IMR-90 (cell line): ENCODE results near the gene ZNF385C. TPM values are rescaled to one million over a fixed set of nuclear protein-coding genes. Genes with fewer than 3 reads are reported as not detected.

Source experiments
- ATAC-seq: fragments of 200-7000 bp; cut with Tn5 transposase; 2 replicates; pipeline ENCODE4 v1.9.1; 2020; ENCODE audit warnings: low read depth, mild to moderate bottlenecking, moderate library complexity
- BruUV-seq: library from RNA; stranded (reverse); fragments of 400-500 nt; replicated peaks from 2 replicates; lab custom pipeline; 2021; lab: Mats Ljungman, UMichigan
- CTCF ChIA-PET: fragments of 300-600 bp; formaldehyde crosslinking; extraction: SDS; loops from one replicate; lab custom pipeline; 2021; ENCODE audit warnings: antibody characterized with exemption; lab: Yijun Ruan, JAX
- POLR2A ChIA-PET: fragments of 300-600 bp; sonication (Branson Sonifier 250); formaldehyde crosslinking; loops from one replicate; lab custom pipeline; 2022; ENCODE audit warnings: antibody characterized with exemption; ENCODE audit not compliant: unreplicated experiment; lab: Charles Lee
- DNase-seq: peaks from one replicate; pipeline ENCODE4 v3.0.0; 2013
- H2AFZ ChIP-seq: replicated peaks from 2 replicates; pipeline ENCODE3; 2013; ENCODE audit warnings: low read length, mild to moderate bottlenecking; ENCODE audit not compliant: poor library complexity
- H2AK5ac ChIP-seq: 2 replicates; pipeline ENCODE4 v1.6.1; 2013; ENCODE audit warnings: low read depth, low read length, inconsistent platforms
- H2AK9ac ChIP-seq: replicated peaks from 2 replicates; pipeline ENCODE3; 2013; ENCODE audit warnings: mild to moderate bottlenecking, low read depth, low read length, moderate library complexity; ENCODE audit not compliant: poor library complexity
- H2BK120ac ChIP-seq: 2 replicates; pipeline ENCODE4 v1.6.1; 2013; ENCODE audit warnings: low read depth, low read length, inconsistent platforms
- H2BK15ac ChIP-seq: 3 replicates; pipeline ENCODE4 v1.6.1; 2013; ENCODE audit warnings: low read depth, low read length, inconsistent platforms
- H2BK20ac ChIP-seq: 2 replicates; pipeline ENCODE4 v1.6.1; 2013; ENCODE audit warnings: low read depth, mild to moderate bottlenecking, inconsistent platforms, low read length, moderate library complexity
- H2BK5ac ChIP-seq: 2 replicates; pipeline ENCODE4 v1.6.1; 2013; ENCODE audit warnings: mild to moderate bottlenecking, low read depth, low read length, inconsistent platforms; ENCODE audit not compliant: poor library complexity, severe bottlenecking
- H3K14ac ChIP-seq: replicated peaks from 2 replicates; pipeline ENCODE4 v1.6.1; 2013; ENCODE audit warnings: low read depth, low read length, inconsistent platforms
- H3K18ac ChIP-seq: 2 replicates; pipeline ENCODE4 v1.6.1; 2013; ENCODE audit warnings: low read depth, low read length, control low read depth
- H3K23ac ChIP-seq: 2 replicates; pipeline ENCODE4 v1.6.1; 2013; ENCODE audit warnings: low read depth, low read length, inconsistent platforms
- H3K27ac ChIP-seq: 2 replicates; pipeline ENCODE4 v1.5.1; 2013; ENCODE audit warnings: mild to moderate bottlenecking, control low read depth, low read length; ENCODE audit not compliant: insufficient read depth
- H3K27me3 ChIP-seq: 2 replicates; pipeline ENCODE4 v1.6.1; 2013; ENCODE audit warnings: low read length; ENCODE audit not compliant: control insufficient read depth, insufficient read depth
- H3K36me3 ChIP-seq: 2 replicates; pipeline ENCODE4 v1.6.1; 2013; ENCODE audit warnings: low read length, mixed read lengths; ENCODE audit not compliant: control insufficient read depth, insufficient read depth
- H3K4ac ChIP-seq: 2 replicates; pipeline ENCODE4 v1.6.1; 2013; ENCODE audit warnings: low read depth, low read length, inconsistent platforms
- H3K4me1 ChIP-seq: 2 replicates; pipeline ENCODE4 v1.6.1; 2013; ENCODE audit warnings: low read length, mixed read lengths; ENCODE audit not compliant: control insufficient read depth, insufficient read depth
- H3K4me2 ChIP-seq: 2 replicates; pipeline ENCODE4 v1.6.1; 2013; ENCODE audit warnings: low read depth, mild to moderate bottlenecking, control low read depth, low read length, moderate library complexity
- H3K4me3 ChIP-seq: 2 replicates; pipeline ENCODE4 v1.5.1; 2013; ENCODE audit warnings: low read depth, mild to moderate bottlenecking, control low read depth, low read length, moderate library complexity; ENCODE audit not compliant: insufficient read depth
- H3K56ac ChIP-seq: 2 replicates; pipeline ENCODE4 v1.6.1; 2013; ENCODE audit warnings: low read length, inconsistent platforms; ENCODE audit not compliant: insufficient read depth; ENCODE audit errors: extremely low read depth
- H3K79me1 ChIP-seq, 2 experiments: 2 replicates each; pipeline ENCODE4 v1.6.1; 2013; ENCODE audit warnings: low read length in 2 of 2, inconsistent platforms in 1 of 2, low read depth in 1 of 2
- H3K9ac ChIP-seq: 2 replicates; pipeline ENCODE4 v1.6.1; 2013; ENCODE audit warnings: low read depth, low read length, control low read depth
- H3K9me1 ChIP-seq: 2 replicates; pipeline ENCODE4 v1.6.1; 2013; ENCODE audit warnings: low read length, inconsistent platforms; ENCODE audit not compliant: insufficient read depth
- H3K9me3 ChIP-seq: 2 replicates; pipeline ENCODE4 v1.6.1; 2013; ENCODE audit warnings: low read length; ENCODE audit not compliant: control insufficient read depth, insufficient read depth
- H4K20me1 ChIP-seq: 2 replicates; pipeline ENCODE4 v1.6.1; 2013; ENCODE audit warnings: low read length, inconsistent platforms; ENCODE audit not compliant: insufficient read depth
- H4K5ac ChIP-seq: 2 replicates; pipeline ENCODE4 v1.6.1; 2013; ENCODE audit warnings: mild to moderate bottlenecking, low read depth, low read length, control low read depth
- H4K8ac ChIP-seq, 2 experiments: 2 replicates each; pipeline ENCODE4 v1.6.1; 2013; ENCODE audit warnings: low read depth in 2 of 2, low read length in 2 of 2, control low read depth in 1 of 2, inconsistent platforms in 1 of 2
- H4K91ac ChIP-seq: 2 replicates; pipeline ENCODE4 v1.6.1; 2013; ENCODE audit warnings: low read depth, low read length, inconsistent platforms; ENCODE audit not compliant: insufficient read depth
- CEBPB ChIP-seq: IDR thresholded peaks from 2 replicates; pipeline ENCODE4 v1.6.1; 2012; ENCODE audit warnings: low read depth, low read length, improper control_type of control experiment
- SMC3 ChIP-seq: fragments of 150-350 bp; IDR thresholded peaks from 2 replicates; pipeline ENCODE4 v1.6.1; 2016; ENCODE audit warnings: low read depth, mild to moderate bottlenecking, antibody characterized with exemption, low read length, moderate library complexity
- WGBS, 2 experiments: methylation state at CpG; one replicate each; pipeline versions ENCODE4 v1.1.5 to v1.1.7; 2013; ENCODE audit warnings: missing lambda C conversion rate in 2 of 2; ENCODE audit not compliant: insufficient read length in 1 of 2; ENCODE audit errors: extremely low coverage in 2 of 2; 5-methylcytosine and 5-hydroxymethylcytosine counted together
- dilution Hi-C: fragments of 300-500 bp; cut with HindIII; formaldehyde crosslinking; loops from one replicate; pipeline ENCODE4 v1.14.3; 2018; ENCODE audit warnings: low sequenced_read_pairs; ENCODE audit not compliant: unreplicated experiment
- in situ Hi-C: fragments of 300-500 bp; cut with MboI; formaldehyde crosslinking; loops from 3 replicates; pipeline ENCODE4 v1.14.3; 2019; ENCODE audit warnings: low sequenced_read_pairs, inconsistent platforms, mixed read lengths
- intact Hi-C: fragments of 100-400 bp; cut with micrococcal nuclease; formaldehyde crosslinking; loops from 2 replicates; pipeline ENCODE4 v1.10.0; 2022
- polyA plus RNA-seq, 3 experiments: library from polyadenylated mRNA; depleted of rRNA; stranded (reverse); fragments of >200 nt; gene quantifications; 2 replicates each; pipeline ENCODE4 v1.2.3, GENCODE V29; 2012; ENCODE audit warnings: low replicate concordance in 1 of 3
- total RNA-seq: library from RNA; depleted of rRNA; stranded (reverse); fragments of >200 nt; gene quantifications from 2 replicates; pipeline ENCODE4 v1.2.3, GENCODE V29; 2012

Gene ZNF385C
- total and polyA plus RNA-seq, 2 of the 4 experiments (the other 2 are of a cell fraction) = not detected

GRCh38 chr17:42135151-42135550 is 36.9 kb upstream of the ZNF385C start:
- ATAC-seq (no peak), DNase-seq (no peak)
- Histone ChIP-seq H3K9me3 (no peaks in the 10 kb centered on the region), H4K8ac (peak overlapping the region; percentile 41 to 89; a peak in 3 of 4 replicates), H4K91ac (peak overlapping the region; percentile 42; the same call in 1 of the 2 replicates), H2BK15ac (no peak overlapping the region; the same call in 2 of the 3 replicates), H2BK5ac (peak overlapping the region; percentile 85), H3K9ac (0 out of 2 replicates have a peak overlapping the region, but pooled peaks have one; percentile 5), H4K20me1 (peaks cover 82% of the 10 kb centered on the region), H3K79me1 (peaks cover 37 to 93% of the 10 kb centered on the region in 2 experiments), H3K23ac (peak overlapping the region; percentile 50; the same call in 1 of the 2 replicates), H3K4me3 (no peak overlapping the region), H3K14ac (peak overlapping the region; percentile 32), H4K5ac (peak overlapping the region; percentile 58; the same call in 1 of the 2 replicates), H3K18ac (peak overlapping the region; percentile 32; the same call in 1 of the 2 replicates), H3K36me3 (peaks cover 6% of the 10 kb centered on the region), H3K4me1 (peaks cover 36% of the 10 kb centered on the region), H3K9me1 (peaks cover 63% of the 10 kb centered on the region), H2AK9ac (no peak overlapping the region), H3K27ac (peak overlapping the region; percentile 72), H3K4me2 (peak overlapping the region; percentile 47; the same call in 1 of the 2 replicates), H3K27me3 (no peaks in the 10 kb centered on the region), H2BK20ac (no peak overlapping the region), H2BK120ac (peak overlapping the region; percentile 50), H2AK5ac (peak overlapping the region; percentile 78; the same call in 1 of the 2 replicates), H2AFZ (no peak overlapping the region), H3K56ac (no peak overlapping the region), H3K4ac (peak overlapping the region; percentile 89)
- in situ Hi-C loops = no loop called here
- ChIA-PET CTCF (interaction anchor here (0.7 kb wide), 1 partner anchor 59 kb away, joined by 6 read pairs; the partner anchor contains the start of gene GHDC), POLR2A (no interaction called here)
- WGBS, 2 experiments = no CpG with 5 or more reads among the region's 6 CpGs
- TF ChIP-seq CEBPB (peak; percentile 40; the same call in 1 of the 2 replicates), SMC3 (no peak)
- BruUV-seq = no TSS peak
- intact Hi-C loops = loop anchor here (10.0 kb wide), 1 partner anchor 390 kb away; no protein-coding TSS in a partner anchor
- dilution Hi-C loops = no loop called here
